ENCODE results near the gene RBM17.
A peak's percentile ranks its signal among the peaks of the same experiment; 100 is the strongest.

The RBM17 gene

GRCh38 chr10:6070660-6071059 is 18.2 kb upstream of the RBM17 start:
- H3K79me2 ChIP-seq (ENCODE audit: insufficient read depth, low read length) = no peaks in the 10 kb centered on the region
- H3K4me2 ChIP-seq (ENCODE audit: low read length) = peak overlapping the region; percentile 56; the same call in 1 of the 2 replicates
- H3K4me1 ChIP-seq (ENCODE audit: insufficient read depth, low read length, severe bottlenecking) = peaks cover 93% of the 10 kb centered on the region
- H2AFZ ChIP-seq (ENCODE audit: low read length) = no peak overlapping the region
- no peaks in the 10 kb centered on the region for H3F3A ChIP-seq (ENCODE audit: insufficient read depth, low read length)
- no peak overlapping the region for H3K4me3 ChIP-seq (ENCODE audit: low read depth, low read length, poor library complexity, severe bottlenecking)
- TF ChIP-seq EZH2 (IDR thresholded peaks at IDR 0.05; ENCODE audit: borderline replicate concordance, low read length) (no peak), CTCF (IDR thresholded peaks at IDR 0.05; ENCODE audit: low read length) (no peak)
- H3K27me3 ChIP-seq (ENCODE audit: insufficient read depth, low read length) = no peaks in the 10 kb centered on the region
- peak overlapping the region; percentile 100 for H3K27ac ChIP-seq (ENCODE audit: low read depth, low read length, poor library complexity, severe bottlenecking)
- H3K9me3 ChIP-seq (ENCODE audit: low read length) = no peaks in the 10 kb centered on the region
- H3K9ac ChIP-seq (ENCODE audit: low read length) = peak overlapping the region; percentile 67; the same call in 1 of the 2 replicates
- H3K9me2 ChIP-seq (ENCODE audit: low read depth, low read length) = no peaks in the 10 kb centered on the region
- H4K20me1 ChIP-seq (ENCODE audit: insufficient read depth, low read length) = no peaks in the 10 kb centered on the region
- H3K36me3 ChIP-seq (ENCODE audit: insufficient read depth, low read length) = no peaks in the 10 kb centered on the region

GRCh38 chr10:6071181-6072175 is 17.4 kb upstream of the RBM17 start:
- H3K4me3 ChIP-seq (ENCODE audit: low read depth, low read length, poor library complexity, severe bottlenecking) = peak overlapping the region; percentile 45
- peaks cover 85% of the 10 kb centered on the region for H3K4me1 ChIP-seq (ENCODE audit: insufficient read depth, low read length, severe bottlenecking)
- peak overlapping the region; percentile 100 for H3K27ac ChIP-seq (ENCODE audit: low read depth, low read length, poor library complexity, severe bottlenecking)
- H3K4me2 ChIP-seq (ENCODE audit: low read length) = peak overlapping the region; percentile 56
- no peaks in the 10 kb centered on the region for H3K9me2 ChIP-seq (ENCODE audit: low read depth, low read length)
- no peaks in the 10 kb centered on the region for H3K36me3 ChIP-seq (ENCODE audit: insufficient read depth, low read length)
- H3K9me3 ChIP-seq (ENCODE audit: low read length) = no peaks in the 10 kb centered on the region
- no peak overlapping the region for H2AFZ ChIP-seq (ENCODE audit: low read length)
- H4K20me1 ChIP-seq (ENCODE audit: insufficient read depth, low read length) = no peaks in the 10 kb centered on the region
- peak; percentile 8; the same call in 1 of the 2 replicates for TF ChIP-seq CTCF (IDR thresholded peaks at IDR 0.05; ENCODE audit: low read length)
- no peak for TF ChIP-seq EZH2 (IDR thresholded peaks at IDR 0.05; ENCODE audit: borderline replicate concordance, low read length)
- no peaks in the 10 kb centered on the region for H3K27me3 ChIP-seq (ENCODE audit: insufficient read depth, low read length)
- H3F3A ChIP-seq (ENCODE audit: insufficient read depth, low read length) = no peaks in the 10 kb centered on the region
- H3K9ac ChIP-seq (ENCODE audit: low read length) = peak overlapping the region; percentile 67
- no peaks in the 10 kb centered on the region for H3K79me2 ChIP-seq (ENCODE audit: insufficient read depth, low read length)

- Histone ChIP-seq H3K27me3 (ENCODE audit: insufficient read depth, low read length) (no peaks in the 10 kb centered on the region), H3F3A (ENCODE audit: insufficient read depth, low read length) (no peaks in the 10 kb centered on the region), H3K4me2 (ENCODE audit: low read length) (peak overlapping the region; percentile 56), H3K9me3 (ENCODE audit: low read length) (no peaks in the 10 kb centered on the region), H3K27ac (ENCODE audit: low read depth, low read length, poor library complexity, severe bottlenecking) (peak overlapping the region; percentile 100), H4K20me1 (ENCODE audit: insufficient read depth, low read length) (no peaks in the 10 kb centered on the region), H3K9me2 (ENCODE audit: low read depth, low read length) (no peaks in the 10 kb centered on the region), H2AFZ (ENCODE audit: low read length) (peak overlapping the region; percentile 29; the same call in 1 of the 2 replicates), H3K9ac (ENCODE audit: low read length) (peak overlapping the region; percentile 67), H3K79me2 (ENCODE audit: insufficient read depth, low read length) (no peaks in the 10 kb centered on the region), H3K4me3 (ENCODE audit: low read depth, low read length, poor library complexity, severe bottlenecking) (peak overlapping the region; percentile 45), H3K4me1 (ENCODE audit: insufficient read depth, low read length, severe bottlenecking) (peaks cover 76% of the 10 kb centered on the region), H3K36me3 (ENCODE audit: insufficient read depth, low read length) (no peaks in the 10 kb centered on the region)
- TF ChIP-seq EZH2 (IDR thresholded peaks at IDR 0.05; ENCODE audit: borderline replicate concordance, low read length) (no peak), CTCF (IDR thresholded peaks at IDR 0.05; ENCODE audit: low read length) (no peak)
Measured at GRCh38 chr10:6072215-6072934, 16.5 kb upstream of the RBM17 start.

Data from OCI-LY1 (cell line).